ENCODE results near the gene SAMD8.

- no peak for TF ChIP-seq CTCF (IDR thresholded peaks at IDR 0.05; ENCODE audit: poor library complexity)
- no peak for TF ChIP-seq EZH2 (IDR thresholded peaks at IDR 0.05; ENCODE audit: borderline replicate concordance)
- no peak for TF ChIP-seq EZH2phosphoT487 (IDR thresholded peaks at IDR 0.05; ENCODE audit: low read depth, severe bottlenecking, unreplicated experiment)
Measured at GRCh38 chr10:75143353-75143752, 31.9 kb downstream of the SAMD8 start.
